ENCODE data around the gene CACNA2D3. TPM values are rescaled to one million over a fixed set of nuclear protein-coding genes. Genes with fewer than 3 reads are reported as not detected.

The CACNA2D3 gene
- total RNA-seq, 1 experiment from 2014 or later: 0.91 TPM

DNA sequence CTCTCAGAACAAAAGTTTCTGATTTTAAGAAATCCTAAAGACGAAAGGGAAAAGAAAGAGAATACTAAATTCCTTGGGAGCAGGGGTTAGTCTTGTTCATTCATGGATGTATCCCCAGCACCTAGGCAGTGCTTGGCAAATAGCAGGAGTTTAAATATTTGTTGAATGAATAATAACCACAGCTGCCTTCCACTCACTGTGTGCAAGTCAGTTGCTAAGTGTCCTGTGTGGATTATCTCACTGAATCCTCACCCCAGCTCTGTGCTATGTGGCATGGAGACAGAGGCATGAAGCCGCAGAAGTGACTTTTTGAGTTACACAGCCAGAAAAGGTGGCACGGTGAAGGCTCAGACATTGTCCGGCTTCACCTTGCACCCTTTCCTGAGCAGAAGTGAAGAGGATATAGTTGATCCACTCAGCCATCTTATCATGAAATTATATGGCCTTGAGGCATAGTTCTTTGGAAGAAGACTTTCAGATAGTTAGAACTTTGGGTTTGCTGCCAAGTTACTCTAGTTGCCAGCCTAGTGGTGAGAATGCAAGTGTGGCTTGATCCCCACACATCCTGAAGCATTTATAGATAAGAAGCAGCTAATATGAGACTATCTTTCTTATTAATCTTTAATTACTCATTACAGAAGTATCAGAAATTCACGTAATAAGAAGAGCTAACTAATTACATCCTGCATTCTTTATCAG is 450.0 kb downstream of the CACNA2D3 start:
- DNase-seq (ENCODE audit: low read depth): peak; percentile 71

DNA sequence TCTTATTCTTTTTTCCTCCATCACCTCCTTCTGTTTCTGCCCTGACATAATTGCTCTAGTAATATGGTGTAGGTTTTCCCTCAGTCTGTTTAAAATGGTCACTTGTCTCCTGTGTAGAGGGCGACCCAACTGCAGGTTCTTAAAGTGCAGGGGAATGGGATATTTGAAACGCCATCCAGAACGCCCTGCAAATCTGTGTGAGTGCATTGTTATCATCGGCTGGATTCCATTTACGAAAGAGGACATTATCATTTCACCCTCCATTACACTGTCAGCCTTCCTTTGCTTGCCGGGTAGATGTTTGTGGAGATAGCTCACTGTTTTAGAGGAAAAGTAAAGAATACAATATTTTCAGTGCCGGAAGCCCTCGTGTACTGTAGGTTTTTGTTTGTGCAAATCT is 451.5 kb downstream of the CACNA2D3 start:
- DNase-seq (ENCODE audit: low read depth): no peak

DNA sequence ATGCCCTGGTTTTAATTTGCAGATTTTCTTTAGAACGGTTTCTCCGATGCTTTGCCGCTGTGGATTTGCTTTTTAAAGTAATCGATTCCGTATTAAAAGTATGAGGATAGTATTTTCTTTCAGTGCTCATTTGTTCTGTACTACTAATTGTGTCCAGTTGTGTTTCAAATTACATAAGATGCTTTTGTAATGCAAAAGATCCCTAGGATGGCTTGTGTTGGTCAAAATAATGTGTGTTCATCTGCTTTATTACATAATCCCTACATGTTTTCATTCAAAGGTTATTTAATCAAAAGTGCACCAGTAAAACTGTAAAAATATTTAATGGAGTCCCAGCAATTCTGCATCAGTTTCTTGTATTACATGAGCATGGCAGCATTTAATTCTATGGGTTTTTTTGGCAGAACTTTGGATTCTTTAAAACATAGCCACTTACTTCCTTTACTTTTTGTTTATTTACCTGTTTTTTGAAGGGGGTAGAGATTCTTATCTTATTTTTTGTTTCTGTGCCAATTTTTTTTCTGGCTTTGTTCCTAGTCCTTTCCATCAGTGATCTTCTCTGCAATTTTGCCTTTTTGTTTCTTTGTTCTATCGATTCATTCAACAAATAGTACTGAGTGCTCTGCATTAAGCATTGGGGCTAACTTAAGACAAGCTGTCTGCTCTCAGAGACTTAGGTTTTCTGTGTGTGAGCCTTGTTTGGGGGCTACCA is 452.7 kb downstream of the CACNA2D3 start:
- DNase-seq (ENCODE audit: low read depth): no peak

DNA sequence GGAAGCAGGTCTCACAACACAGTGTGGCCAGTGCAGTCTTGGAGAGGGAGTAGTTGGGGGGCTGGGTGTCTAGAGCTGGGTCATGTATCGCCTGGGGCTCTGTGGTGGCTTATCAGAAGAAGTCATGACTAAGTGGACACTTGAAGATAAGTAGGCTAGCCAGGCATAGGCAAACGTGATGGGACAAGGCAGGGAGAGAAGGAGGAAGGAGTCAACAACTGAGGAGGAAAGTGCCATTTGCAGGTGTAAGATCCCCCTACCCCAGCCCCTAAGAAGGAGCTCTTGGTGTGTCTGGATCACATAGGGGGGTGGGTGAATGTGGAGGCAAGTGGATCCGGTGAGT is 453.2 kb downstream of the CACNA2D3 start:
- peak; percentile 53 for DNase-seq (ENCODE audit: low read depth)

DNA sequence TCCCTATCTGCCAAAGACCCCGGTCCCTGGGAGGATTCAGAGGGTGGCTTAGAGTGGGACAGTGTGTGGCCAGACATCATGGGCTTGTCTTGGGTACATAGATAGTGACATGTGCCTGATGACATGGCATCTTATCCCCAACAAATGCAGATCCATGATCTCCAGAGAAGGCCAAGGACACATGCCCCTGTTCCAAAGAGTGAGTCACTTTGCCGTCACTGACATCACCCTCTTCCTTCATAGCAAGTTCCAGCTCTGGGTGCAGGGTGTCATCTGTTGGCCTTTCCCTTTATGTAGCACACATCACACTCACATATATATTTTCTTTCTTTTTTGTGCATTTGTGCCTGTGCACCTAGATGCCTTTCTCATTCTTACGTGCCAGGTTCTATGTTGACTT is 455.0 kb downstream of the CACNA2D3 start:
- peak; percentile 14 for DNase-seq (ENCODE audit: low read depth)

DNA sequence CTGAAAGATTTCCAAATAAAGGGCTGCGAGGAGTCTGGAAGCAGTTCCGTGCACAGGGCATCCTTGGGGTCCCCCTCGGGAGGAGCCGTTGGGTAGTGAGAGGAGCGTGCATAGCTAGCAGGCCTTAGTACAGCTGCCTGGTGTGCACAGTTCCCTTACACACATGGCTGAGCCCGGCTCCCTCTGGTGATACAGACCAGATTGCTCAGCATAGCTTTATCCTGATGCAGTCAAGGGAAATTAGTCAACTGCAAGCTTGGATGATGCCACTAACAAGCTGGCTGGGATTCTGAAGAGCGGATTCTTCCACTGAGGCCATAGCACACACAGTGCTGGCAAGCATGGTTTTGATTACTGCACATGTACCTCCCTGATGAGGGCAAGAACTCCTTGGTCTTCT is 456.1 kb downstream of the CACNA2D3 start:
- peak; percentile 21 for DNase-seq (ENCODE audit: low read depth)

DNA sequence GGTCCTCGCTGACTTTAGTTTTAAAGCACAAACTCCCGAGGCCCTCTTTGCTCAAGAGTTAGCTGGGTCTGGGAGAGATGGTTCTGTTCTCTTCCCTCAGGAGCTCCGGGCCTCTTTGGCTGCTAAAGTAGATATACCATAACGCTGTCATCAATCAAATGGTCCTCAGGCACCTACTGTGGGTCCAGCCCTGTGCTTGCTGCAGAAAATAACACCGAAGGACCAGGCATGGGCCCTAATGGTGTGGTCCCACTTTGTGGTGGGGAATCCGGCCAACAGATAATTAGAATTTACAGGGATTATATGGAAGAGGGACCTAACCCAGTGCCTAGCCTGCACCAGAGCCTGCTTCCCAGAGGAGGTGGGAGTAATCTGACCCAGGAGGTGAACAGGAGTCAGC is 458.1 kb downstream of the CACNA2D3 start:
- no peak for DNase-seq (ENCODE audit: low read depth)

DNA sequence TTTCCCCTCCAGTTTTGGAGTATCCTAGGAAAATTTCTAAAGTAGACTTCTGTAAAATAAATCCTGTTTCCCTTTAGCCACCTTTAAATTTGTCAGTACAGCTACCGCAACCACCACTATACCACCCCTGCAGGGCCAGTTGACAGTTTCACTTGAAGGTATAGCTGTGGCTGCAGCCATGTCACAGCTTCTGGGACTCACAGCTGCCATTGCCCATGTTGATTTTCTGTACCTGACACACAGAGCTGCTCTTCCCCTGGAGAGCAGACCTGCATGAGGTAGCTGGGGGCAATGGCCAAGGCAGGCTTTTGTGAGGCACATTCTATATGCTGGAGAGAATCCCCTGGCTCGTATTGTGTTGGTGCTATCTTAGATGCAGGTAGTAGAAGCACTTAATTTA is 460.1 kb downstream of the CACNA2D3 start:
- DNase-seq (ENCODE audit: low read depth): no peak

DNA sequence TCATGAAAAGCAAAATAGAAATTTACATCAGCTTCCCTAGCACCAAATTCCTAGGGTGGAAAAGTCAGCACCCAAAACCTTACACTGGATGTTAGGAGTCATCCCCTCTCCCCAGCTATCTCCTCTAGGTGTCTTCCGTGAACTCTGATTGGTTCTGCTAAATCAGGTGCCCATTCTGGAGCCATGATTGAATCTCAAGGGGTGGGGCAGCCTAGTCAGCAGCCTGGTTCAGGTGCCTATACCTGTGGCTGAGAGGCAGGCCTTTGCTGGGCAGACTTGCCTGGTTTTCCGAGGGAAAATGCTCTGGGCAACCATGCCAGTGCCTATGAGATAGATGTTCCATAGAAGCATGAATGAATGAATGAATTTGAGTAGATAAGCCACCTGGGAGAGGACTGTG is 468.8 kb downstream of the CACNA2D3 start:
- DNase-seq (ENCODE audit: low read depth): no peak

DNA sequence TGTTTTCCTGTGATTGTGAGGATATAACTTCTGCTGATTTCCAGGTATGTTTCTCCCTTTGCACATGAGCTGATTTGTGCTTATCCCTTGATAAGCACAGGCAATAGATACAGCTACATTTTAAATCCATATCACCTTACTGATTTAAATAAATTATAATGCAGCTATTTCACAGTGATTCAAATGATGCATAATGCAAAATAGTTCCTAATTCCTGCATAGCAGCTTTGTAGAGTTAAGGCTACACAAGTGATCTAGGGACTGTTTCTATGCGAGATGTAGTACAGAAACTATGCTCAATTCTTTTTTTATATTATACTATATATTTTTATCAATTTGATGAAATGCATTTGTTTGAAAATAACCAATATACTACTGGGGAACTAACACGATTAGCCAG is 471.3 kb downstream of the CACNA2D3 start:
- DNase-seq (ENCODE audit: low read depth): no peak

DNA sequence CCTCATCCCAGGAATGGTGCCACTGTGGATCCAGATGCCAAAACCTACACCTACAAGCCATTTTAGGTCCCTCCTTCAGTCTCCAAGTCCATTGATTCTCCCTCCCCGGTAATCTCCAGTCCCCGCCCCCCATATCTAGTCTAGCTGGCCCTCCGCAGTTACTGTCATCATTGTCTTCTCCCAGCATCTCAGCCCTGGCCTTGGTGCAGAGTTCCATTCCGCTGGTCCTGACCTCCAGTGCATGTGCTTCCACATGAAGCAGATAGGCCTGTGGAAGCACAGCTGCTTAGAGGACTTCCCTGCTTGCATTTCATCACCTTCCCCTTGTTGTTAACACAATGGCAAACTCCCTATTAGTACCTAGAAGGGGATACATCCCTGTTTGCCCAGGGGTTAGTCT is 473.7 kb downstream of the CACNA2D3 start:
- no peak for DNase-seq (ENCODE audit: low read depth)

DNA sequence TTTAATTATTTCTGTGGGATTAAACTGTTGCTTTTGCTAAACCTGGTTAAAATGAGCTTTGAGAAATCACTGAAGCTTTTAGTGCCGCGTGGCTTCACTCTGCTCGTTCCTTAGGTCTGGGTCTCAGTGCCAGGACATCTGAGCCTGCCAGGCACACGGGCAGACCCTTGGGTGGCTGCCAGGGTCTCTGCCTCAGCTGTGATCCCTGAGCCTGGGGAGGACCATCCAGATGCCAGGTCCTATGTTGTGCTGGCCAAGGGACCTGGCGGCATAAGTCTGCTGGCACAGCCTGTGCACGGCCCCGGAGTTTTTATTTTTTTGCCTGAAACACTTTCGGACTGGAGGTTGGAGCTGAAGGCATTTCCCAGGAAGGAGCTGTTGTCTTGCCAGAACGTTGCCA is 477.4 kb downstream of the CACNA2D3 start:
- DNase-seq (ENCODE audit: low read depth): peak; percentile 15

DNA sequence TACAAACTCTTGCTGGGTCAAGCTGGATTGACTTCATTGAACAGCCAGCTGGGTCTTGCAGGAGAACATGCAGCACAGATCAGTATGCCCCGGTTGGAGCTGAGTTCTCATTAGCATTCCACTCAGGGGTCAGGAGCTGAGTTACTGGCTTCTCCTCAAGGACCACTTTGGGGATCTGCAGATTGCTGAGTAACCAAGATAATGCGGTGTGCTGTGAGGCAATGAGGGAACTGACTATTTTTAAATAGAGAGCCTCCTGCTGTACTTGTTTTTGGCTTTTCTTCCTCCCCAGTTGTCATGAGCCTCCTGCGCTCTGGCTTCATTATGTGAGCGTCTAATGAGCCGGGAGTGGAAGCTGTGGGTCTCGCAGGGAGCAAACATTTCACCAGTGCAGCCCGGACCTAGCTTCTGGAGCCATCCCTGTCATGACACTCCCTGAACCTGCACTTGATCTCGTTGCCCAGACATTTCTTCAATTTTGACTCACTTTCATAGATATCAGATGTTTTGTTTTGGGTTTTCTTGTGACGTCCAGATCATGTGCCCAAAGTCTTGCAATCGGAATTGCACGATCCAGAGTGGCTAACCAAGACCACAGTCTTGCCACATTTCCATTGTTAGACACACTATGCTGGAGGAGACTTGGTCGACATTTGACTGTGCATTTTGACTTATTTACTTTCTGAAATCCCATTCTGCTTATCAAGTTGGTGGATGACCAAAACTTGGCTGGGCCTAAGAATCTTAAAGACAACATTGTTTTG is 478.3 kb downstream of the CACNA2D3 start:
- no peak for DNase-seq (ENCODE audit: low read depth)

DNA sequence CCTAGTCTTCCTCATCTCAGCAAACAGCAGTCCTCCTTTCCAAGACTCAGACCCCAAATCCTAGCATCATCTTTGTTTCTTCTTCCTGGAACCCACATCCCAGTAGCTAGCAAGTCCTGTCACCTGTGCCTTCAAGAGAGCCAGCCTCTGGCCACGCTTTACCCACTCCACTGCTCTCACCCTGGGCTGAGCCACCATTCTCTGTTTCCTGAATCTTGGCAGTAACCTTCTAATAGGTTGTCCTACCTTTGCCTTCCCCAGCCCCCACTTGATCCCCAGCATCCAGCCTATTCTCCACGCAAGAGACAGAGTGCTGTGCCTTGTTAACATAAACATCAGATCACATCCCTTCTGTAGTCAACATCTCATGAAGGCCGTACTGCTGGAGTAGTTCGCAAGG is 482.1 kb downstream of the CACNA2D3 start:
- no peak for DNase-seq (ENCODE audit: low read depth)

DNA sequence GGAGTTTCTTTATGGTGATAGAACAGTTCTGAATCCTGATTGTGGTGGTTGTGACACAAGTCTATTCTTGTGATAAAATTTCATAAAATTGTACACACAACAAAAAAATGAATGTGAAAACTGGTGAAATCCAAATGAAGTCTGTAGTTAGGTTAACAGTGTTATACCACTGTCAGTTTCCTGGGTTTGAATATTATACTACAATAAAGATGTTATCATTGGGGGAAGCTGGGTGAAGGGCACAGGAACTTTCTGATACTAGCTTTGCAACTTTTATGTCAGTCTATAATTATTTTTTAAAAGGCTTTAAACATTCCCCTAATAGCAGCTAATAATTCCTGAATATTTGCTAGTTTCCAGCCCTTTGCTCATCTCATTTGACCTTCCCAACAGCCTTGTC is 485.7 kb downstream of the CACNA2D3 start:
- no peak for DNase-seq (ENCODE audit: low read depth)

DNA sequence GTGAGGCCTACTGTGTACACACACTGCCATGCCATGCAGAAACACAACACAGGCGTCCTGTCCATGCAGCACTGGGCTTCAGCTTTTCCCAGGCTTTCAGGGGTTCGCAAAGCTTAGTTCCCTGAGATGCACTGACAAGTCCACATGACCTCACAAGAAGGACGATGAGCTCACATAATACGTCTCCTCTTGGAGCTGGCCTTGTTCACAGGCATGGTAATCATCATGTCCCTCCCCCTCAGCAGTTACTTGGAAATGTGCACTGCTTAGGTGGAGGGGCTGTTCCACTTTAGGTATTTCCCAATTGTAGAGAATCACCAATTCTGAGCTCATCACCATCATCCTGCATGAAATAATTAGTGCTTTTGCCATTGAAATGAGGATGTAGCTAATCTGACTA is 496.7 kb downstream of the CACNA2D3 start:
- DNase-seq (ENCODE audit: low read depth): no peak

DNA sequence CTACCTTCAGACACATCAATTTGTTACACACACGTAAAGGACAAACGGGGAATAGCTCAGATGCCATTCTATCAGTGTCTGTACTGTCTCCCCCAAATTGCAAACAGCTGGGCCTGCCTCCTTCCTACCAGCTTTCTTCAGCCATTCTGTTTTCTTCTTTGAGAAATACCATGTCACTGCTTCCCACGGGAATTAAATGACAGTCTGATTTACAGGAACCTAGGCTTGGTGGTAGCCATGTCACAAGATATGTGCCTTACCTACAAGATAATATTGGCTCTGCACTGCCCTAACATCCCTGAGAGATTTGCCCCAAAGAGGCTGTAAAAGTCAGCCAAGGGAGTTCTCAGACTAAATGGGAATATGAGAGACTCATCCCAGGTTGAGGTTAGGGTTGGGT is 497.2 kb downstream of the CACNA2D3 start:
- no peak for DNase-seq (ENCODE audit: low read depth)

DNA sequence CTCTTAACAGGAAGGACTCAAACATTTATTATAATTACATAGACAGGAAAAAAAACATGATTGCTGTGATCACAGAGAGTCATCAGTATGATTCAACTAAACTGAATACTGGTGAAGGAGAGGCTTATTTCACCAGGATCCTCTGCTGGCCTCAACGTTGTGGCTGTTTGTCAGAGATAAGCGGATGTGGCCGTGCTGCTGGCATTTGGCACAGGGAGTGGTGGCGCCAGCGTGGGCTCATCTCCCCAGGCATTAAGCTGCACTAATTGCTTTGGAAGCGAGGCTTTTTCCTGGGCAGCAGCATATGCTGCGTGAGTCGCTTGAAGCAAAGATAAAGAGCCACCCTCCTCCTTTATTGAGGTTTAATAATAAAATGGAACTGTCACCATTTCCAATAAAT is 498.8 kb downstream of the CACNA2D3 start:
- DNase-seq (ENCODE audit: low read depth): peak; percentile 81

DNA sequence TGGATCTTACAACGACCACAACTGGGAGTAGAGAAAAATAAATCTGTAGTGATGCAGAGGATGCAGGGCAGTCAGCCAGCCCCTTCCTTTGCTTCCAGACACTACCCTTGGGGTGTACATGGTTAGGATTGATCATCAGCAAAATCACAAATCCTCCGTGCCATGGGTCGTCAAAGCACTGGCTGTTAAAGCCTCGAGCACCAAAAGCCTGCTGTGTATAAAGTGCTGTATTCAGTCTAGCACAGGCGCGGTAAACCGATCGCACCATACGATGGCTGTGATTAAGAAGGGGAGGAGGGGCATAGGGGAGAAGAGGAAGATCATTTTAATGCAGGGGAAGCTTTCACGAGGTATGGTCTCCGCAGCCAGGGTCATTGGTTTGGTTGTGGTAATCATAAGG is 500.3 kb downstream of the CACNA2D3 start:
- no peak for DNase-seq (ENCODE audit: low read depth)

DNA sequence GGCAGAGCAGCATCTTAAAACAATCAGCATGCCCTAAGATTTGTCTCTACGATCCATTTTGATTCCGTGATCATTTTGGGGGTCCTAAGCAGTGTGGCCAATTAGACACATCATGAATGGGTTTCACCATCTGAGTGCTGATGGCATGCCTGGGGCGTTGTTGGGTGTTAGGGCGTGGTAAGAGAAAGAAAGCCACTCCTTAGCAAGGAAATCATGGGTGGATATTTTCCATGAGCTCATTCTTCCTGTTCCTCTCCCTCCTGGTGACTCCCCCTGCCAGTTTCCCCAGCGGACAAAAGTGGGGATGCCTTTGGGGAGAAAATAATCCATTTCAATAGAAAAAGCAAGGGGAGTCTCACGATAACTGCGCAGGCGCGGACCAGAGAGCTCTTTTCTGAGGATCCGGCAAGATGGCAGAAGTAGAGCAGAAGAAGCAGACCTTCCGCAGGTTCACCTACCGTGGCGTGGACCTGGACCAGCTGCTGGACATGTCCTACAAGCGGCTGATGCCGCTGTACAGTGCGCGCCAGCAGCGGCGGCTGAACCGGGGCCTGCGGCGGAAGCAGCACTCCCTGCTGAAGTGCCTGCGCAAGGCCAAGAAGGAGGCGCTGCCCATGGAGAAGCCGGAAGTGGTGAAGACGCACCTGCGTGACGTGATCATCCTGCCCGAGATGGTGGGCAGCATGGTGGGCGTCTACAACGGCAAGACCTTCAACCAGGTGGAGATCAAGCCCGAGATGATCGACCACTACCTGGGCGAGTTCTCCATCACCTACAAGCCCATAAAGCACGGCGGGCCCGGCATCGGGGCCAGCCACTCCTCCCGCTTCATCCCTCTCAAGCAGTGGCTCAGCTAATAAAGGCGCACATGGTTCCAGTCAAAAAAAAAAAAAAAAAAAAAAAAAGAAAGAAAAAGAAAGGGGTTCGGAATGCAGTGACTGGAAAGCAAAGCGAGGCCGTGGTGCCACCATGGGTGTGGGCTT is 503.7 kb downstream of the CACNA2D3 start:
- no peak for DNase-seq (ENCODE audit: low read depth)

DNA sequence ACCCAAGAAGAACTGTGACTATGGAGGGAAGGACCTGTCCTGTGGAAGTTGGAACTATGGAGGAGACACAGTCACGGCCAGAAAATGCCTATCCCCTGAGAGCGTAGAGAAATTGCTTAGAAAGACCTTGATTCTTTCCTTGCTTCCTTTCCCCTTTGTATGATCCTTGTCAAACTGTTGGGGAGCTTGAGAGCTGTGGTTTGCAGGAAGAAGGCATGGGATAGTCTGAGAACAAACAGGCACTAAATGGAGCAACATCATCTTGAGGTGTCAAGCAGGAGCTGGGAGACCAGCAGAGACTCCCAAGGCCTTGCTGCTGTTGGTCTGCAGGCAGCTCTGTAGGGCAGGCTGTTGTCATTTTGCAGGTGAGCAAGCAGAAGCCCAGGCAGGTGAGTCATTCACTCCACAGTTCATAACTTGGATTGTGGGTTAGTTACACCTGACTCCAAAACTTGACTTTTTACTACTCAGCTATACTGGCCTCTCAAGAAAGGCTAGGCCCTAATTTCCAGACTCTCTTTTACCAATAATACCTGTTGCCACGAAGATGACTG is 506.6 kb downstream of the CACNA2D3 start:
- DNase-seq (ENCODE audit: low read depth): peak; percentile 51
